HEK293 (cell line): Measurements from ENCODE around the gene GNAZ.
A peak's percentile ranks its signal among the peaks of the same experiment; 100 is the strongest.

Experiments used
- CTCF ChIP-seq: fragments of 450-650 bp; formaldehyde crosslinking; IDR thresholded peaks from 2 replicates; pipeline ENCODE4 v1.5.1; 2016; ENCODE audit warnings: missing biosample characterization, missing genetic modification characterization
- EGR2 ChIP-seq: fragments of 450-650 bp; formaldehyde crosslinking; IDR thresholded peaks from 2 replicates; pipeline ENCODE4 v1.5.1; 2016; ENCODE audit warnings: low read depth, missing biosample characterization, missing genetic modification characterization
- KLF10 ChIP-seq: fragments of 450-650 bp; IDR thresholded peaks from 2 replicates; pipeline ENCODE4 v1.5.1; 2018; ENCODE audit warnings: missing biosample characterization, mild to moderate bottlenecking, missing genetic modification characterization
- PRDM1 ChIP-seq: fragments of 450-650 bp; formaldehyde crosslinking; IDR thresholded peaks from 2 replicates; pipeline ENCODE4; 2016; ENCODE audit warnings: missing biosample characterization, missing genetic modification characterization
- REST ChIP-seq: fragments of 450-650 bp; formaldehyde crosslinking; IDR thresholded peaks from 2 replicates; pipeline ENCODE4 v1.5.1; 2016; ENCODE audit warnings: missing biosample characterization, missing genetic modification characterization
- ZNF133 ChIP-seq: fragments of 450-650 bp; formaldehyde crosslinking; IDR thresholded peaks from 2 replicates; pipeline ENCODE4 v1.5.1; 2016; ENCODE audit warnings: missing biosample characterization, missing genetic modification characterization
- ZNF19 ChIP-seq: fragments of 450-650 bp; formaldehyde crosslinking; IDR thresholded peaks from 2 replicates; pipeline ENCODE4; 2016; ENCODE audit warnings: missing biosample characterization, missing genetic modification characterization, low read depth
- ZNF530 ChIP-seq: fragments of 450-650 bp; formaldehyde crosslinking; IDR thresholded peaks from 2 replicates; pipeline ENCODE4 v1.5.1; 2016; ENCODE audit warnings: low read depth, missing biosample characterization, missing genetic modification characterization
- ZNF623 ChIP-seq: fragments of 450-650 bp; formaldehyde crosslinking; IDR thresholded peaks from 2 replicates; pipeline ENCODE4 v1.5.1; 2016; ENCODE audit warnings: missing biosample characterization, missing genetic modification characterization
- ZNF701 ChIP-seq: fragments of 450-650 bp; formaldehyde crosslinking; IDR thresholded peaks from 2 replicates; pipeline ENCODE4 v1.5.1; 2016; ENCODE audit warnings: missing biosample characterization, missing genetic modification characterization
- ZNF76 ChIP-seq: fragments of 450-650 bp; formaldehyde crosslinking; IDR thresholded peaks from 2 replicates; pipeline ENCODE4; 2016; ENCODE audit warnings: low read depth, missing biosample characterization, missing genetic modification characterization, borderline replicate concordance

- TF ChIP-seq CTCF (tag by site-specific recombination) (no peak), ZNF19 (tag by site-specific recombination) (no peak), ZNF76 (no peak), ZNF701 (tag by site-specific recombination) (no peak), EGR2 (tag by site-specific recombination) (0 out of 2 replicates have a peak, but pooled peaks have one; percentile 7), ZNF133 (tag by site-specific recombination) (no peak), REST (tag by site-specific recombination) (no peak), ZNF623 (tag by site-specific recombination) (no peak), PRDM1 (tag by site-specific recombination) (no peak), ZNF530 (no peak), KLF10 (tag by site-specific recombination) (no peak)
Measured at GRCh38 chr22:23068096-23068831, 2.1 kb upstream of the GNAZ start.
